H1 (cell line): ENCODE measurements around the gene IGSF11. TPM values are rescaled to one million over a fixed set of nuclear protein-coding genes. Genes with fewer than 3 reads are reported as not detected.

Experiments
- CTCF ChIA-PET: fragments of 300-600 bp; sonication (Branson Sonifier 250); formaldehyde crosslinking; loops from one replicate; lab custom pipeline; 2021; ENCODE audit not compliant: partially characterized antibody; lab: Charles Lee
- POLR2A ChIA-PET: fragments of 300-600 bp; sonication (Branson Sonifier 250); formaldehyde crosslinking; loops from one replicate; lab custom pipeline; 2021; ENCODE audit warnings: inconsistent platforms; ENCODE audit not compliant: partially characterized antibody; lab: Charles Lee
- DNase-seq, 2 experiments: peaks; one replicate each; pipeline versions ENCODE4 v3.0.0 to v3.0.0-alpha.2; 2010 to 2022; ENCODE audit warnings: low spot score in 2 of 2, low read depth in 1 of 2, mixed read lengths in 1 of 2
- FAIRE-seq: peaks from 2 replicates; lab custom pipeline; 2011; peaks lifted over from hg19 to GRCh38; lab: Jason Lieb, UNC
- H2AFZ ChIP-seq: 2 replicates; pipeline ENCODE4 v1.8.1; 2012; ENCODE audit warnings: low read length, inconsistent platforms
- H2AK5ac ChIP-seq: 2 replicates; pipeline ENCODE4 v1.6.1; 2013; ENCODE audit warnings: low read depth, low read length
- H2BK120ac ChIP-seq: replicated peaks from 2 replicates; pipeline ENCODE3; 2013; ENCODE audit warnings: low read depth, low read length, inconsistent platforms
- H2BK12ac ChIP-seq: 2 replicates; pipeline ENCODE4 v1.6.1; 2013; ENCODE audit warnings: low read depth, low read length
- H2BK15ac ChIP-seq: 2 replicates; pipeline ENCODE4 v1.6.1; 2013; ENCODE audit warnings: low read length
- H2BK20ac ChIP-seq: 2 replicates; pipeline ENCODE4 v1.6.1; 2013; ENCODE audit warnings: low read length
- H2BK5ac ChIP-seq: 2 replicates; pipeline ENCODE4 v1.6.1; 2013; ENCODE audit warnings: low read depth, low read length
- H3K14ac ChIP-seq: 2 replicates; pipeline ENCODE4 v1.6.1; 2013; ENCODE audit warnings: inconsistent platforms; ENCODE audit not compliant: insufficient read length
- H3K18ac ChIP-seq: 2 replicates; pipeline ENCODE4 v1.6.1; 2013; ENCODE audit warnings: low read length; ENCODE audit errors: extremely low read depth
- H3K23ac ChIP-seq: 2 replicates; pipeline ENCODE4 v1.6.1; 2013; ENCODE audit warnings: inconsistent platforms; ENCODE audit not compliant: insufficient read length
- H3K23me2 ChIP-seq: 2 replicates; pipeline ENCODE4 v1.6.1; 2013; ENCODE audit warnings: low read depth, low read length
- H3K27ac ChIP-seq: 2 replicates; pipeline ENCODE4 v1.6.1; 2011; ENCODE audit warnings: low read depth, low read length, inconsistent platforms
- H3K27me3 ChIP-seq, 4 experiments: replicated peaks in 1 of 4; 1 replicate in 1 of 4; 2 replicates in 3 of 4; pipeline versions ENCODE4 v1.6.1 to v1.8.1; 2011 to 2013; ENCODE audit warnings: low read length in 3 of 4, mild to moderate bottlenecking in 3 of 4, inconsistent platforms in 2 of 4, mixed read lengths in 2 of 4, moderate library complexity in 1 of 4; ENCODE audit not compliant: control insufficient read depth in 3 of 4, insufficient read depth in 3 of 4; ENCODE audit errors: extremely low read depth in 1 of 4
- H3K36me3 ChIP-seq, 4 experiments: 2 replicates each; pipeline versions ENCODE4 v1.6.1 to v1.8.1; 2011 to 2013; ENCODE audit warnings: mild to moderate bottlenecking in 4 of 4, low read length in 3 of 4, moderate library complexity in 2 of 4, control low read depth in 1 of 4, inconsistent platforms in 1 of 4; ENCODE audit not compliant: insufficient read depth in 4 of 4, control insufficient read depth in 2 of 4
- H3K4ac ChIP-seq: replicated peaks from 2 replicates; pipeline ENCODE3; 2013; ENCODE audit warnings: low read length, low read depth, mixed read lengths, inconsistent platforms; ENCODE audit not compliant: insufficient read length
- H3K4me1 ChIP-seq, 4 experiments: replicated peaks in 1 of 4; 1 replicate in 1 of 4; 2 replicates in 3 of 4; pipeline versions ENCODE4 v1.6.1 to v1.8.1; 2011 to 2013; ENCODE audit warnings: low read length in 3 of 4, inconsistent platforms in 2 of 4, mixed read lengths in 1 of 4; ENCODE audit not compliant: insufficient read depth in 4 of 4, control insufficient read depth in 3 of 4
- H3K4me2 ChIP-seq, 2 experiments: 2 replicates each; pipeline versions ENCODE4 v1.6.1 to v1.8.1; 2011 to 2013; ENCODE audit warnings: low read depth in 2 of 2, low read length in 2 of 2, control low read depth in 1 of 2, inconsistent platforms in 1 of 2, mild to moderate bottlenecking in 1 of 2; ENCODE audit not compliant: insufficient read depth in 1 of 2
- H3K4me3 ChIP-seq, 4 experiments: fragments of 200-600, 300-600 bp in 1 of 4; sonication (generic), shearing (Covaris generic), sonication (Bioruptor Twin) in 1 of 4; 2 replicates each; pipeline versions ENCODE4 v1.5.1 to v1.8.1; 2011 to 2016; ENCODE audit warnings: low read length in 4 of 4, low read depth in 3 of 4, control low read depth in 2 of 4, inconsistent platforms in 2 of 4, mild to moderate bottlenecking in 2 of 4, mixed read lengths in 1 of 4, moderate library complexity in 1 of 4; ENCODE audit not compliant: insufficient read depth in 2 of 4; ENCODE audit errors: extremely low read depth in 1 of 4
- H3K56ac ChIP-seq: replicated peaks from 2 replicates; pipeline ENCODE3; 2013; ENCODE audit warnings: low read depth, mild to moderate bottlenecking, mixed read lengths, low read length, inconsistent platforms; ENCODE audit not compliant: insufficient read length
- H3K79me1 ChIP-seq: 2 replicates; pipeline ENCODE4 v1.6.1; 2013; ENCODE audit warnings: low read depth, low read length, control low read depth
- H3K79me2 ChIP-seq, 2 experiments: 2 replicates each; pipeline versions ENCODE4 v1.6.1 to v1.8.1; 2012 to 2013; ENCODE audit warnings: low read length in 2 of 2, mild to moderate bottlenecking in 2 of 2, inconsistent platforms in 1 of 2; ENCODE audit not compliant: insufficient read depth in 2 of 2, control insufficient read depth in 1 of 2
- H3K9ac ChIP-seq, 4 experiments: replicated peaks in 1 of 4; 1 replicate in 1 of 4; 2 replicates in 3 of 4; pipeline versions ENCODE4 v1.6.1 to v1.8.1; 2011 to 2013; ENCODE audit warnings: low read depth in 3 of 4, low read length in 3 of 4, control low read depth in 2 of 4, mild to moderate bottlenecking in 2 of 4, moderate library complexity in 2 of 4, inconsistent platforms in 1 of 4; ENCODE audit errors: extremely low read depth in 1 of 4
- H3K9me3 ChIP-seq, 2 experiments: 2 replicates each; pipeline versions ENCODE4 v1.6.1 to v1.8.1; 2012 to 2013; ENCODE audit warnings: mild to moderate bottlenecking in 2 of 2, moderate library complexity in 2 of 2, control low read depth in 1 of 2, inconsistent platforms in 1 of 2, low read depth in 1 of 2, low read length in 1 of 2, mixed read lengths in 1 of 2; ENCODE audit not compliant: insufficient read depth in 2 of 2
- H4K20me1 ChIP-seq, 2 experiments: replicated peaks in 1 of 2; 2 replicates each; pipeline versions ENCODE3 to v1.8.1; 2011 to 2013; ENCODE audit warnings: inconsistent platforms in 2 of 2, low read length in 2 of 2, mild to moderate bottlenecking in 1 of 2; ENCODE audit not compliant: insufficient read depth in 2 of 2, control insufficient read depth in 1 of 2
- H4K5ac ChIP-seq: 2 replicates; pipeline ENCODE4 v1.6.1; 2013; ENCODE audit warnings: low read length, low read depth, mixed read lengths, inconsistent platforms; ENCODE audit not compliant: insufficient read length
- H4K8ac ChIP-seq: 2 replicates; pipeline ENCODE4 v1.8.0; 2013; ENCODE audit warnings: mild to moderate bottlenecking, moderate library complexity, low read length, inconsistent platforms; ENCODE audit not compliant: insufficient read depth; ENCODE audit errors: extremely low read depth
- H4K91ac ChIP-seq: replicated peaks from 2 replicates; pipeline ENCODE3; 2013; ENCODE audit warnings: low read length, mixed read lengths, inconsistent platforms; ENCODE audit not compliant: insufficient read length
- ASH2L ChIP-seq: fragments of 200-600, 300-600 bp; sonication (generic); IDR thresholded peaks from one replicate; pipeline ENCODE4 v1.7.1; 2017; ENCODE audit warnings: low read length
- BACH1 ChIP-seq: IDR thresholded peaks from 2 replicates; pipeline ENCODE4 v1.6.1; 2012; ENCODE audit warnings: low read length, improper control_type of control experiment
- EP300 ChIP-seq, 2 experiments: IDR thresholded peaks; 1 replicate in 1 of 2; 2 replicates in 1 of 2; pipeline ENCODE4 v1.6.1; 2011 to 2012; ENCODE audit warnings: low read depth in 2 of 2, low read length in 2 of 2, mild to moderate bottlenecking in 2 of 2, borderline replicate concordance in 1 of 2, inconsistent platforms in 1 of 2, moderate library complexity in 1 of 2
- KDM4A ChIP-seq: IDR thresholded peaks from one replicate; pipeline ENCODE4 v1.7.1; 2012; ENCODE audit warnings: low read depth, mild to moderate bottlenecking, moderate library complexity, low read length, inconsistent platforms; ENCODE audit not compliant: severe bottlenecking
- NRF1 ChIP-seq: IDR thresholded peaks from 2 replicates; pipeline ENCODE4 v1.6.1; 2011; ENCODE audit warnings: mild to moderate bottlenecking, low read depth, low read length, improper control_type of control experiment
- POLR2AphosphoS5 ChIP-seq: IDR thresholded peaks from 2 replicates; pipeline ENCODE4 v1.6.1; 2011; ENCODE audit warnings: low read depth, low read length
- RBBP5 ChIP-seq: IDR thresholded peaks from 2 replicates; pipeline ENCODE4 v1.7.1; 2012; ENCODE audit warnings: low read depth, mild to moderate bottlenecking, inconsistent platforms, low read length, moderate library complexity, borderline replicate concordance
- RFX5 ChIP-seq: IDR thresholded peaks from 2 replicates; pipeline ENCODE4 v1.6.1; 2011; ENCODE audit warnings: low read depth, low read length, improper control_type of control experiment, borderline replicate concordance
- SP1 ChIP-seq: IDR thresholded peaks from 2 replicates; pipeline ENCODE4 v1.6.1; 2011; ENCODE audit warnings: low read depth, low read length
- TEAD4 ChIP-seq: IDR thresholded peaks from 2 replicates; pipeline ENCODE4 v1.6.1; 2012; ENCODE audit warnings: low read depth, low read length, inconsistent platforms, mixed read lengths
- WGBS, 2 experiments: shearing (Covaris generic) in 1 of 2; methylation state at CpG; one replicate each; pipeline versions ENCODE4 v1.1.6 to v1.1.7; 2013 to 2015; ENCODE audit warnings: low lambda C conversion rate in 2 of 2, mixed read lengths in 2 of 2, inconsistent platforms in 1 of 2, low coverage in 1 of 2, missing lambda C conversion rate in 1 of 2; ENCODE audit not compliant: insufficient replicate concordance in 2 of 2, insufficient coverage in 1 of 2, insufficient read length in 1 of 2; ENCODE audit errors: extremely low coverage in 1 of 2, missing lambda C conversion rate in 1 of 2; 5-methylcytosine and 5-hydroxymethylcytosine counted together
- polyA plus RNA-seq, 7 experiments: library from polyadenylated mRNA; depleted of rRNA in 3 of 7; stranded (reverse) in 5 of 7; unstranded in 2 of 7; fragments of >200 nt in 5 of 7; fragments of 200-250 nt in 2 of 7; gene quantifications; 1 replicate in 5 of 7; 2 replicates in 1 of 7; 4 replicates in 1 of 7; pipeline versions ENCODE4 v1.2.1 to v1.2.3, GENCODE V29; 2011 to 2013; ENCODE audit warnings: missing spikeins in 2 of 7, mixed read lengths in 2 of 7
- total RNA-seq: library from RNA; stranded (reverse); fragmentation: NEBNext Ultra II Directional; extraction: Animal tissue kit (Norgen Biotek cat#: 25700); gene quantifications from 2 replicates; pipeline ENCODE4 v1.2.1, GENCODE V29; 2021

The IGSF11 gene
- total and polyA plus RNA-seq, 2 of the 8 experiments (the other 6 are each of a cell fraction or from before 2014, with no cell fraction given): 1.1 to 4.1 TPM

GRCh38 chr3:118984699-118985098 is 49.9 kb downstream of the IGSF11 start:
- Histone ChIP-seq H4K5ac (no peak overlapping the region), H4K8ac (no peak overlapping the region), H4K91ac (no peak overlapping the region), H2BK5ac (no peak overlapping the region), H3K18ac (no peak overlapping the region), H3K14ac (no peak overlapping the region), H2BK15ac (no peak overlapping the region), H3K27ac (no peak overlapping the region), H3K9me3 (no peaks in the 10 kb centered on the region), H2AK5ac (no peak overlapping the region), H3K4me1 (peaks cover 0 to 12% (median 10%) of the 10 kb centered on the region in 4 experiments; a peak in 3 of 7 replicates), H3K9ac (no peak overlapping the region), H3K27me3 (no peaks in the 10 kb centered on the region), H2BK120ac (no peak overlapping the region), H3K79me2 (no peaks in the 10 kb centered on the region), H3K4me3 (no peak overlapping the region), H3K4me2 (no peak overlapping the region), H3K56ac (no peak overlapping the region), H4K20me1 (no peaks in the 10 kb centered on the region), H3K36me3 (no peaks in the 10 kb centered on the region), H2BK20ac (no peak overlapping the region), H3K79me1 (no peaks in the 10 kb centered on the region), H3K23me2 (no peaks in the 10 kb centered on the region; the same call in 1 of the 2 replicates), H3K23ac (no peak overlapping the region), H2AFZ (no peak overlapping the region), H2BK12ac (no peak overlapping the region), H3K4ac (no peak overlapping the region)
- 88% methylated on average over 2 of the region's 2 CpGs; no CpG with 5 or more reads in 1 of the 2 experiments for WGBS, 2 experiments
- ChIA-PET CTCF (no interaction called here), POLR2A (no interaction called here)
- FAIRE-seq (no peak), DNase-seq (no peak)
- TF ChIP-seq EP300 (IDR thresholded peaks at IDR 0.05; ENCODE audit: borderline replicate concordance in 1 of 2, low read depth in 2 of 2, low read length in 2 of 2) (no peak), RFX5 (no peak), BACH1 (no peak), TEAD4 (no peak), POLR2AphosphoS5 (no peak), NRF1 (no peak), SP1 (no peak), RBBP5 (no peak), ASH2L (no peak), KDM4A (no peak)
